ENCODE measurements around the gene NAPA.

GRCh38 chr19:47507924-47508553, 6.8 kb downstream of the NAPA start:
- TF ChIP-seq, protein P1, sequence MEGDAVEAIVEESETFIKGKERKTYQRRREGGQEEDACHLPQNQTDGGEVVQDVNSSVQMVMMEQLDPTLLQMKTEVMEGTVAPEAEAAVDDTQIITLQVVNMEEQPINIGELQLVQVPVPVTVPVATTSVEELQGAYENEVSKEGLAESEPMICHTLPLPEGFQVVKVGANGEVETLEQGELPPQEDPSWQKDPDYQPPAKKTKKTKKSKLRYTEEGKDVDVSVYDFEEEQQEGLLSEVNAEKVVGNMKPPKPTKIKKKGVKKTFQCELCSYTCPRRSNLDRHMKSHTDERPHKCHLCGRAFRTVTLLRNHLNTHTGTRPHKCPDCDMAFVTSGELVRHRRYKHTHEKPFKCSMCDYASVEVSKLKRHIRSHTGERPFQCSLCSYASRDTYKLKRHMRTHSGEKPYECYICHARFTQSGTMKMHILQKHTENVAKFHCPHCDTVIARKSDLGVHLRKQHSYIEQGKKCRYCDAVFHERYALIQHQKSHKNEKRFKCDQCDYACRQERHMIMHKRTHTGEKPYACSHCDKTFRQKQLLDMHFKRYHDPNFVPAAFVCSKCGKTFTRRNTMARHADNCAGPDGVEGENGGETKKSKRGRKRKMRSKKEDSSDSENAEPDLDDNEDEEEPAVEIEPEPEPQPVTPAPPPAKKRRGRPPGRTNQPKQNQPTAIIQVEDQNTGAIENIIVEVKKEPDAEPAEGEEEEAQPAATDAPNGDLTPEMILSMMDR (conservative IDR thresholded peaks at IDR 0.05 in 1 of 2, IDR thresholded peaks at IDR 0.05 in 1 of 2; ENCODE audit: low read depth in 1 of 2, low read length in 2 of 2) = no peak
- TF ChIP-seq EZH2 (IDR thresholded peaks at IDR 0.05; ENCODE audit: low read length, missing control alignments) = no peak
